Measurements from ENCODE around the gene TOMM34. TPM values are rescaled to one million over a fixed set of nuclear protein-coding genes. Genes with fewer than 3 reads are reported as not detected.

TOMM34 gene
- total RNA-seq, 1 donor from 2014 or later = 23.7 TPM

DNA sequence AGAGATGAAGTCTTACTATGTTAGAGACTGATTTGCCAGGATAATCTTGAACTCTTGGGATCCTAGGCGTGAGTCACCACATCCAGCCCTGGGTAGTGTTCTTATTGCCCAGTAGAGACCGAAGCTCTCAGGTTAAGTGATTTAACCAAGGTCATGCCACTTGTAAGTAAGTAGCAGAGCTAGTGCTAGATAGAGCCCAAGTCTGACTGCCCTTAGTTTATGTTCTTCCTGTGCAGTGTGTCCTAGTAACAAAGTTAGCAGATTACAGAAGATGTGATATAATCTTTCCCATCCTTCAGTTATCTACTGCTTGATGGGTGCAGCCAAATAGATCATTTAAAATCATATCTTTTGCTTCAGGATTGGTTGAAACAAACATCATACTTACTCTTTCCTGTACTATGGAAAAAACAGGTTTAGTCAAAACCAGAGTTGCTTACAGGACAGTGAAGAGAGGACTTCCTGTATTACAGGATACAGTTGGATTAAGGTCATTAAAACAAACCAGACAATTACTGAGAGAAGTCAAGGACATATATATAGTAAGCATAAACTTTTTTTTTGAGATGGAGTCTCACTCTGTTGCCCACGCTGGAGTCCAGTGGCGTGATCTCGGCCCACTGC, 59.9 kb downstream of the TOMM34 start:
- Mint-ChIP-seq H3K36me3 (ENCODE audit: unreplicated experiment) (peaks cover 38% of the 10 kb centered on the region), H3K4me3 (ENCODE audit: unreplicated experiment) (no peak overlapping the region), H3K27me3 (ENCODE audit: unreplicated experiment) (no peaks in the 10 kb centered on the region), H3K9me3 (ENCODE audit: unreplicated experiment) (no peaks in the 10 kb centered on the region), H3K4me1 (ENCODE audit: unreplicated experiment) (peaks cover 28% of the 10 kb centered on the region), H3K27ac (ENCODE audit: unreplicated experiment) (no peak overlapping the region)
- DNase-seq (ENCODE audit: extremely low spot score, unreplicated experiment) = no peak
- TF ChIP-seq, protein P1, sequence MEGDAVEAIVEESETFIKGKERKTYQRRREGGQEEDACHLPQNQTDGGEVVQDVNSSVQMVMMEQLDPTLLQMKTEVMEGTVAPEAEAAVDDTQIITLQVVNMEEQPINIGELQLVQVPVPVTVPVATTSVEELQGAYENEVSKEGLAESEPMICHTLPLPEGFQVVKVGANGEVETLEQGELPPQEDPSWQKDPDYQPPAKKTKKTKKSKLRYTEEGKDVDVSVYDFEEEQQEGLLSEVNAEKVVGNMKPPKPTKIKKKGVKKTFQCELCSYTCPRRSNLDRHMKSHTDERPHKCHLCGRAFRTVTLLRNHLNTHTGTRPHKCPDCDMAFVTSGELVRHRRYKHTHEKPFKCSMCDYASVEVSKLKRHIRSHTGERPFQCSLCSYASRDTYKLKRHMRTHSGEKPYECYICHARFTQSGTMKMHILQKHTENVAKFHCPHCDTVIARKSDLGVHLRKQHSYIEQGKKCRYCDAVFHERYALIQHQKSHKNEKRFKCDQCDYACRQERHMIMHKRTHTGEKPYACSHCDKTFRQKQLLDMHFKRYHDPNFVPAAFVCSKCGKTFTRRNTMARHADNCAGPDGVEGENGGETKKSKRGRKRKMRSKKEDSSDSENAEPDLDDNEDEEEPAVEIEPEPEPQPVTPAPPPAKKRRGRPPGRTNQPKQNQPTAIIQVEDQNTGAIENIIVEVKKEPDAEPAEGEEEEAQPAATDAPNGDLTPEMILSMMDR (IDR thresholded peaks at IDR 0.05) = no peak

GRCh38 chr20:44897133-44897532, 63.1 kb downstream of the TOMM34 start:
- peaks cover 33% of the 10 kb centered on the region for H3K4me1 Mint-ChIP-seq (ENCODE audit: unreplicated experiment)
- H3K36me3 Mint-ChIP-seq (ENCODE audit: unreplicated experiment) = peaks cover 19% of the 10 kb centered on the region
- DNase-seq (ENCODE audit: extremely low spot score, unreplicated experiment) = no peak
- H3K27me3 Mint-ChIP-seq (ENCODE audit: unreplicated experiment) = no peaks in the 10 kb centered on the region
- H3K9me3 Mint-ChIP-seq (ENCODE audit: unreplicated experiment) = no peaks in the 10 kb centered on the region
- H3K4me3 Mint-ChIP-seq (ENCODE audit: unreplicated experiment) = no peak overlapping the region
- TF ChIP-seq, protein P1 (IDR thresholded peaks at IDR 0.05) = no peak
- peak overlapping the region; percentile 36 for H3K27ac Mint-ChIP-seq (ENCODE audit: unreplicated experiment)

GRCh38 chr20:44896583-44896982, 63.6 kb downstream of the TOMM34 start:
- H3K36me3 Mint-ChIP-seq (ENCODE audit: unreplicated experiment) = peaks cover 20% of the 10 kb centered on the region
- no peak overlapping the region for H3K4me3 Mint-ChIP-seq (ENCODE audit: unreplicated experiment)
- H3K9me3 Mint-ChIP-seq (ENCODE audit: unreplicated experiment) = no peaks in the 10 kb centered on the region
- no peak for DNase-seq (ENCODE audit: extremely low spot score, unreplicated experiment)
- H3K27ac Mint-ChIP-seq (ENCODE audit: unreplicated experiment) = peak overlapping the region; percentile 57
- no peaks in the 10 kb centered on the region for H3K27me3 Mint-ChIP-seq (ENCODE audit: unreplicated experiment)
- TF ChIP-seq, protein P1 (IDR thresholded peaks at IDR 0.05) = no peak
- peaks cover 36% of the 10 kb centered on the region for H3K4me1 Mint-ChIP-seq (ENCODE audit: unreplicated experiment)

GRCh38 chr20:44894959-44895358, 65.2 kb downstream of the TOMM34 start:
- H3K4me3 Mint-ChIP-seq (ENCODE audit: unreplicated experiment) = no peak overlapping the region
- peaks cover 13% of the 10 kb centered on the region for H3K36me3 Mint-ChIP-seq (ENCODE audit: unreplicated experiment)
- DNase-seq (ENCODE audit: extremely low spot score, unreplicated experiment) = no peak
- peaks cover 34% of the 10 kb centered on the region for H3K4me1 Mint-ChIP-seq (ENCODE audit: unreplicated experiment)
- TF ChIP-seq, protein P1 (IDR thresholded peaks at IDR 0.05) = no peak
- H3K9me3 Mint-ChIP-seq (ENCODE audit: unreplicated experiment) = no peaks in the 10 kb centered on the region
- no peak overlapping the region for H3K27ac Mint-ChIP-seq (ENCODE audit: unreplicated experiment)
- H3K27me3 Mint-ChIP-seq (ENCODE audit: unreplicated experiment) = no peaks in the 10 kb centered on the region

Other genes starting within 250 kb of the TOMM34 start
- 18.2 and 24.0 TPM in 2 replicates for gene CCN5, start 245.0 kb downstream of the TOMM34 start, total RNA-seq
- 17.5 and 21.5 TPM in 2 replicates for gene KCNK15, start 214.5 kb downstream of the TOMM34 start, total RNA-seq
- 0.73 and 0.75 TPM in 2 replicates for gene RIMS4, start 149.9 kb downstream of the TOMM34 start, total RNA-seq
- 203 and 205 TPM in 2 replicates for gene YWHAB, start 74.7 kb downstream of the TOMM34 start, total RNA-seq
- 56.1 and 65.3 TPM in 2 replicates for gene PABPC1L, start 50.3 kb downstream of the TOMM34 start, total RNA-seq
- gene STK4, start 6.1 kb upstream of the TOMM34 start, total RNA-seq = 25.3 and 29.7 TPM in 2 replicates
- gene KCNS1, start 140.7 kb upstream of the TOMM34 start, total RNA-seq = 0.26 and 0.30 TPM in 2 replicates
- gene WFDC5, start 154.8 kb upstream of the TOMM34 start, total RNA-seq = not detected in 2 replicates
- not detected in 2 replicates for gene WFDC12, start 164.1 kb upstream of the TOMM34 start, total RNA-seq
- gene PI3, start 214.5 kb upstream of the TOMM34 start, total RNA-seq = not detected in 2 replicates
- gene SEMG1, start 246.6 kb upstream of the TOMM34 start, total RNA-seq = not detected in 2 replicates

Measured in osteocyte (in vitro differentiated cells).